Left lung (tissue), 10 donors: Measurements from ENCODE around the gene NCAPG2. TPM values are rescaled to one million over a fixed set of nuclear protein-coding genes. Genes with fewer than 3 reads are reported as not detected.

Experiments used
- ATAC-seq: fragments of 200-7000 bp; cut with Tn5 transposase; one replicate; pipeline ENCODE4 v1.9.1; 2020; ENCODE audit warnings: moderate library complexity
- DNase-seq, 4 donors: peaks; one replicate each; pipeline ENCODE4 v3.0.0-alpha.2; 2013 to 2020
- H3K27ac ChIP-seq, 2 donors: fragments of 200-600 bp; sonication (generic) in 1 of 2; one replicate each; pipeline versions ENCODE4 v1.5.0 to v1.8.0; 2020 to 2021
- H3K27me3 ChIP-seq, 2 donors: fragments of 200-600 bp; sonication (generic) in 1 of 2; one replicate each; pipeline versions ENCODE4 v1.5.0 to v1.8.0; 2020 to 2021
- H3K36me3 ChIP-seq, 2 donors: fragments of 200-600 bp; sonication (generic) in 1 of 2; one replicate each; pipeline versions ENCODE4 v1.5.0 to v1.8.0; 2020 to 2021
- H3K4me1 ChIP-seq, 2 donors: fragments of 200-600 bp; one replicate each; pipeline ENCODE4 v1.8.0; 2021
- H3K4me3 ChIP-seq, 2 donors: fragments of 200-600 bp; sonication (generic) in 1 of 2; one replicate each; pipeline versions ENCODE4 v1.5.0 to v1.8.0; 2020 to 2021; ENCODE audit warnings: mild to moderate bottlenecking in 1 of 2
- H3K9me3 ChIP-seq, 2 donors: fragments of 200-600 bp; sonication (generic) in 1 of 2; one replicate each; pipeline versions ENCODE4 v1.5.0 to v1.8.0; 2020 to 2021
- CTCF ChIP-seq, 2 donors: fragments of 200-600 bp; sonication (generic) in 1 of 2; IDR thresholded peaks; one replicate each; pipeline versions ENCODE4 v1.5.0 to v1.8.0; 2021; ENCODE audit warnings: antibody characterized with exemption in 2 of 2
- intact Hi-C, 2 donors: fragments of 100-400 bp; cut with DNase I; formaldehyde crosslinking; loops; one replicate each; pipeline versions ENCODE4 v1.11.2 to v1.14.2; 2022
- polyA plus RNA-seq, 6 donors: library from polyadenylated mRNA; unstranded; fragments of 120-200 nt; gene quantifications; one replicate each; pipeline ENCODE4 v1.2.1, GENCODE V29; 2013; ENCODE audit not compliant: insufficient read length in 6 of 6
- total RNA-seq, 2 donors: library from RNA; stranded (reverse); fragmentation: NEBNext Ultra II Directional; extraction: Animal tissue kit (Norgen Biotek cat#: 25700); gene quantifications; one replicate each; pipeline ENCODE4 v1.2.1, GENCODE V29; 2021
- donor health status: DM: no; HTN: yes; CAD: no.
- donor health status: DM: no; HTN: no; CAD: no.

NCAPG2 gene
- total and polyA plus RNA-seq, 8 donors = 13.5 to 42.7 (median 24.6) TPM

GRCh38 chr7:158685693-158686092 is 18.9 kb downstream of the NCAPG2 start:
- Histone ChIP-seq H3K36me3 (peaks cover 0 to 59% of the 10 kb centered on the region in 2 donors), H3K4me3 (no peak overlapping the region), H3K4me1 (no peaks in the 10 kb centered on the region), H3K27me3 (no peaks in the 10 kb centered on the region), H3K9me3 (no peaks in the 10 kb centered on the region), H3K27ac (no peak overlapping the region)
- TF ChIP-seq CTCF (IDR thresholded peaks at IDR 0.05) = no peak
- DNase-seq (no peak), ATAC-seq (no peak)
- intact Hi-C loops = no loop called here

GRCh38 chr7:158684329-158684728 is 20.3 kb downstream of the NCAPG2 start:
- Histone ChIP-seq H3K27ac (no peak overlapping the region), H3K36me3 (peaks cover 0 to 67% of the 10 kb centered on the region in 2 donors), H3K27me3 (no peaks in the 10 kb centered on the region), H3K9me3 (no peaks in the 10 kb centered on the region), H3K4me1 (no peaks in the 10 kb centered on the region), H3K4me3 (no peak overlapping the region)
- no peak for TF ChIP-seq CTCF (IDR thresholded peaks at IDR 0.05)
- no peak for ATAC-seq
- intact Hi-C loops = no loop called here
- DNase-seq = no peak

GRCh38 chr7:158683541-158683940 is 21.1 kb downstream of the NCAPG2 start:
- no peak overlapping the region for H3K27ac ChIP-seq
- intact Hi-C loops = no loop called here
- H3K4me3 ChIP-seq = no peak overlapping the region
- H3K27me3 ChIP-seq = no peaks in the 10 kb centered on the region
- no peak for TF ChIP-seq CTCF (IDR thresholded peaks at IDR 0.05)
- no peaks in the 10 kb centered on the region for H3K4me1 ChIP-seq
- DNase-seq (no peak), ATAC-seq (no peak)
- no peaks in the 10 kb centered on the region for H3K9me3 ChIP-seq
- H3K36me3 ChIP-seq = peaks cover 0 to 67% of the 10 kb centered on the region in 2 donors

- DNase-seq = no peak
- ATAC-seq = no peak
Observed at GRCh38 chr7:158682456-158682855, 22.1 kb downstream of the NCAPG2 start.

GRCh38 chr7:158680754-158681153 is 23.9 kb downstream of the NCAPG2 start:
- no peaks in the 10 kb centered on the region for H3K27me3 ChIP-seq
- TF ChIP-seq CTCF (IDR thresholded peaks at IDR 0.05) = no peak
- no peaks in the 10 kb centered on the region for H3K9me3 ChIP-seq
- no peak overlapping the region for H3K27ac ChIP-seq
- H3K36me3 ChIP-seq = peaks cover 0 to 48% of the 10 kb centered on the region in 2 donors
- DNase-seq (no peak), ATAC-seq (no peak)
- no peaks in the 10 kb centered on the region for H3K4me1 ChIP-seq
- no peak overlapping the region for H3K4me3 ChIP-seq
- intact Hi-C loops = no loop called here

More at GRCh38 chr7:158682456-158682855, 22.1 kb downstream of the NCAPG2 start:
- H3K4me3 ChIP-seq = no peak overlapping the region
- H3K9me3 ChIP-seq = no peaks in the 10 kb centered on the region
- H3K27me3 ChIP-seq = no peaks in the 10 kb centered on the region
- no peak for TF ChIP-seq CTCF (IDR thresholded peaks at IDR 0.05)
- H3K4me1 ChIP-seq = no peaks in the 10 kb centered on the region
- H3K36me3 ChIP-seq = peaks cover 0 to 62% of the 10 kb centered on the region in 2 donors
- intact Hi-C loops = no loop called here
- H3K27ac ChIP-seq = no peak overlapping the region
